ENCODE measurements around the gene SLC7A14.

SLC7A14 gene

DNA sequence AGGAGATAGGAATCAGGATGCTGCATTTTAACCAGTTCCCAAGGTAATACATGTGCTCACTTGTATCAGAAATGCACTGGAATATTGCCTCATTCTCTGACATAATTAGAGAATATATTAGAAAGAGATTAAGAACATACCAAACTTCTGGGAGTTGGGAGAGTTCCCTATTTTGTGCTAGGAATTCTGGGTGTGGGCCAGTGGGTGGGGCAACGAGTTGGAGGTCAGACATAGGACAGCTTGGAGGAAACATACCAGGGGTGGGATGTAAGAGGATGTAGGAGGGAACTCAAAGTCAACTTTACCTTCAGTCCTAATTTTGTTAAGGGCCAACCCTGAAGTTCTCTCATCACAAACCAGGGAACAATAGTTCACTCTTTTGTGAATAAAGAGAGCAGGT is 83.6 kb downstream of the SLC7A14 start:
- no peak overlapping the region for H3K27ac ChIP-seq
- no peak for DNase-seq (ENCODE audit: low read depth, low spot score)

DNA sequence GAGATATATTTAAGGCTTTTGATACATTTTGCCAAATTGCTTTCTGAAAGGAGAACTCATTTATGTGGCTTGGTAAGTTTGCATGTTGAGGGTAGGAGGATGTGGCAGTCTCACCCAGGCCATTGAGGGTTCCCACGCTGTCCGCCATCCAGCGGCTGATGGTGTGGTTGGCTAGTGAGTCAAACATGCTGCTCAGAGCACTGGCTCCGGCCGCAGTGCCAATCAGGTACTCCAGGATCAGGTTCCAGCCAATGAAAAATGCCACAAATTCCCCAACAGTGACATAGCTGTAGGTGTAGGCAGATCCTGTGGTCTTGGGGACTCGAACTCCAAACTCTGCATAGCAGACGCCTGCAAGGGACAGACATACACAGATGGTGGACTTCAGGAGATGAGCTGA is 84.9 kb downstream of the SLC7A14 start:
- DNase-seq (ENCODE audit: low read depth, low spot score), result no peak
- no peak overlapping the region for H3K27ac ChIP-seq

DNA sequence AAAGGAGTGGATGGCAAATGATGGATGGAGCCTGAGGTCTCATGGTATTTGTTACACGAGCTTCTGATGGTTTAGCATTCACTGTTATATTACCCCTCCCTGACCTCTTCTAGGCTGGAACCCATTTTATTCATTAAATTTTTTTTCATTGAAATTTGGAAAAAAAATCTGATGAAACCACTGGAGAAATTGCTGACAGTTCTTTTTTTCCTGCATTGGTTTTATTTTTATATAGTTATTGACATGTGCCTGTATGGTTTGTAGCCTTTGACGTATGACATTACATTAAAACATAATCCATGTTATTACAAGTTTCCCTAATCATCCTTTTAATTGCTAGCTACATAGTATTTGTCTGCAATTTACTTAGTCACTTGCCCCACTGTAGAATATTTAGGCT is 85.4 kb downstream of the SLC7A14 start:
- H3K27ac ChIP-seq, result no peak overlapping the region
- no peak for DNase-seq (ENCODE audit: low read depth, low spot score)

DNA sequence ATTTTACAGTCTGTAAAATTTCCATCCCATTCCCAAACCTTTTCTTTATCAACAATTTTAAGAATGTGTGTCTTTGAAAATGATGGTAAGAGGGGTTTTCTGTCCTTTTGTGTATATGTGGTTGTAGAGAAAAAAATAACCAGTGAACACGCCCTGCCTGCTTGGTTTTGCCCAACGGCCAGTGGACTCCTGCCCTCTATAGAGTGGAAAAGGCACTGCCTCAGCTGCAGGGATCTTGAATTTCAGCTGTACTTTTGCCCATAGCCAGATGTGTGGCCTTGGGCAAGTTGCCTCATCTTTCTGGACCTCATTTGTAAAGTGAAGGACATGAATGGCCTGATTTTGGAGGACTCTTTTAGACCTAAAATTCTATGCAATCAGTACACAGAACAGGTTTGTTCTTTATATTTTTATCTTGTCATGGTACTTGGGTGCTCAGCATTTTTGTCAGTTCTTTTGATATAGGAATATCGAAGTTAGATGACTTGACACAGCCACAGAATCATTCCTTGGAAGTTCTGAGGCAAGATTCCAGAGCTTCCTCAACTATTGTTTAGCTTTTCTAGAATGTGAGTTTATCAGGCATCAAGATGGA is 86.2 kb downstream of the SLC7A14 start:
- DNase-seq (ENCODE audit: low read depth, low spot score), result no peak
- H3K27ac ChIP-seq, result no peak overlapping the region

DNA sequence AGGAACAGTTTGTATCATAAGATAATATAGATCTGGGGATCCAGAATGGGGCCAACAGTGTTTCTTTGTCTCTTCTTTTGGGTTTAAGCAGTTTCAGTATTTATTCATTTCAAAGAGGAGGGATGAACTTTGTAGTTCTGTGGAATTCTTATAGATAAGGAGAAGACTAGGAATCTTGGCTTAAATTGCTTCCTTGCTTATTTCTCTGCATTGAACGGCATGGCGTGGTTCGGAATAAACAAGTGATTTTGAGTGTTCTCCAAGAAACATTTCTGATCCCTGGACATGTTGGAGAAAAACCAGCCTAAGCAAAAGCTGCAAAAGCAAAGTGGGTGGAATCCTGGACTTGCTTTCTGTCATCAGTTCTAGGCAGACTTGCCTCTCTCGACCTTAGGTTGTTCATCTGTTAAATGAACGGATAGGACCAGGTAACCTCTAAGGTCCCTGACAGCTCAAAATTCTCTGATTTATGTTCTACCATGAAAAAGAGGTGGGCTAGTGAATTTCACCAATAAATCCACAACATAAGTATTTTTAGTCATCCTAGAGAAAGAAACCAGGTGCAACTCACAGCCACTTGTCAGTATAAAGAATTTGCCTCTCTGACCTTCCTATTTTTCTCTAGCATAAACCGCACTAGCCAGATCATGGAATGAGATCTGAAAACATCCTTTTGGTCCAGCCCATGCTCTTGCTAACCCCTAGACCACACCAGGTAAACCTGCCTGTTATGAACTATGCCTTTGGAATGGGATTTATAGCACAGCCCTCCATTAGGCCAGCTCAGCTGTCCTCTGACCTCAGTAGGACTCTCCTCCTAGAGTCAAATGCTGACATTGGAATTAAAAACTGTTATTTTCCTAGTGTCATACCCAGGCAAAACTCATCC is 88.4 kb downstream of the SLC7A14 start:
- H3K27ac ChIP-seq, result no peak overlapping the region
- DNase-seq (ENCODE audit: low read depth, low spot score), result no peak

DNA sequence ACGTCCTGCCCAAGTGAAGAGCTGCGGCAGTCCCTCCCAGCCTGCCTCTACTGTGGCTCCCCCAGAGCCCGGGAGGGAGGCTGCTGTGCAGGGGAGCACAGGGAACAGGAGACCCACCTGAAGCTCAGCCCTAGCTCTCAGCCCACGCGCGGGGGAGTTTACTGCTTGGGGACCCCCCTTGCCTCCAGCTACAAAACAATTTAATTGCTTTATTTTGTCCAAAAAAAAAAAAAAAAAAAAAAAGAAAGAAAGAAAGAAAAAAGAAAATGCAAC is 89.1 kb downstream of the SLC7A14 start:
- no peak overlapping the region for H3K27ac ChIP-seq
- no peak for DNase-seq (ENCODE audit: low read depth, low spot score)

DNA sequence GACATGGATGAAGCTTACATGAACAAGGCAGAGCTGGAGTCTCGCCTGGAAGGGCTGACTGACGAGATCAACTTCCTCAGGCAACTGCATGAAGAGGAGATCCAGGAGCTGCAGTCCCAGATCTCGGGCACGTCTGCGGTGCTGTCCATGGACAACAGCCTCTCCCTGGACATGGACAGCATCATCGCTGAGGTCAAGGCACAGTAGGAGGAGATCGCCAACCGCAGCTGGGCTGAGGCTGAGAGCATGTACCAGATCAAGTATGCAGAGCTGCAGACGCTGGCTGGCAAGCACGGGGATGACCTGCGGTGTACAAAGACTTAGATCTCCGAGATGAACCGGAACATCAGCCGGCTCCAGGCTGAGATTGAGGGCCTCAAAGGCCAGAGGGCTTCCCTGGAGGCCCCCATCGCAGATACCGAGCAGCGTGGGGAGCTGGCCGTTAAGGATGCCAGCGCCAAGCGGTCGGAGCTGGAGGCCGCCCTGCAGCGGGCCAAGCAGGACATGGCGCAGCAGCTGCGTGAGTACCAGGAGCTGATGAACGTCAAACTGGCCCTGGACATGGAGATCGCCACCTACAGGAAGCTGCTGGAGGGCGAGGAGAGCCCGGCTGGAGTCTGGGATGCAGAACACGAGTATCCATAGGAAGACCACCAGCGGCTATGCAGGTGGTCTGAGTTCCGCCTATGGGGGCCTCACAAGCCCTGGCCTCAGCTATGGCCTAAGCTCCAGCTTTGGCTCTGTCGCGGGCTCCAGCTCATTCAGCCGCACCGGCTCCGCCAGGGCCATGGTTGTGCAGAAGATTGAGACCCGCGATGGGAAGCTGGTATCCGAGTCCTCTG is 89.6 kb downstream of the SLC7A14 start:
- H3K27ac ChIP-seq, result no peak overlapping the region
- DNase-seq (ENCODE audit: low read depth, low spot score), result no peak

DNA sequence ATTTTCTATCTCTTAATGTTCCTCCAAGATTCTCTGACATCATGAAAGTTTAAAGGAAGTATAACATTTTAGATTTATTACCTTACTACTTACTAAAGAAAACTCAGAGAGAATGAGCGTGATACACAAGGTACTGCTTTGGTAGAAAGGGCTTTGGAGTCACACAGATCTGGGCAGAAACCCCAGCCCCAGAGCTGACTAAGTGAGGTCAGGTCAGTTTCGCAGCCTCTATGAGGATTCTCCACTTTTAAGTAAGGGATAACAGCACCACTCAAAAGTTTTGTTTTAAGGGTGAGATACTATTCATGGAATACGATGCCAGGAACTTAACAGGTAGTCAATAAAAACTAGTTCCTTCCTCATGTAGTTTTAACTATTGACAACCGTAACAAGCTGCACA is 91.1 kb downstream of the SLC7A14 start:
- DNase-seq (ENCODE audit: low read depth, low spot score), result no peak
- no peak overlapping the region for H3K27ac ChIP-seq

DNA sequence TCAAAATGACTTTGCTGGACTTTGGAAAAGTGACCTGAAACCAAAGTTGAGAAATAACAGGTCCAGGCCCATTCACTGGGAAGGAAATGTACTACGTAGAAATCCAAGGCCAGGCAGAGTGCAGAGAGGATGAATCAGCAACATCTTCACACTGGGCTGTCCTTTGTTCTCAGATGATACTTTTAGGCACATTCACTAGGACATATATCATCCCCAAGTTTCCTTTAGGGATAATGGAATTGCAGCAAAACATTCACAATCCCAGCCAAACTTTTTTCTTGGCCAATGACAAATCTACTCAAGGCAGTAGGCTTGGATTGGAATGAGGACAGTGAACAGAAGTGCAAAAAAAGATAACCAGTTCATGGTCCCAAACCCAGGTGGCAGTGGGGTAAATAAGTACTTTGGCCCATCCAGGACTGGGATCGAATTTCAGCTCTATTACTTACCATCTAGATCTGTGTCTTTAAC is 92.1 kb downstream of the SLC7A14 start:
- no peak for DNase-seq (ENCODE audit: low read depth, low spot score)
- H3K27ac ChIP-seq, result no peak overlapping the region

DNA sequence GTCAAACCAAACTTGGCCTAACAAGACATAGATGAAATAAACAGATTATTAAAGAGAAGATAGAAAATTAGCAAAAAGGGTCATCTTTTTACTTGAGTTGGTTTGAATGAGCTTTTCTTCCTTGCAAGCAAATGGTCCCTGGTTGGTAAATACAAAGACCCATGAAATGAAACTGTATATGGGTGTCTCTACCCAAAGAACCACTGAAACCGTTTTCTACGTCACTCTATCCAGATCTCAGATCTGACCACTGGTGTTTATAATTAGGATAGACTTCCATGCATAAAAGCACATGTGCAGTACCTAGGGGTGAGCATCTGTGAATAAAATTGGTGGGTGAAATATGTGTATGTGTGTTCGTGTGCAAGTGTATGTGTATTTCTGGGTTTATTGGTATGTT is 94.0 kb downstream of the SLC7A14 start:
- no peak for DNase-seq (ENCODE audit: low read depth, low spot score)
- H3K27ac ChIP-seq, result no peak overlapping the region

DNA sequence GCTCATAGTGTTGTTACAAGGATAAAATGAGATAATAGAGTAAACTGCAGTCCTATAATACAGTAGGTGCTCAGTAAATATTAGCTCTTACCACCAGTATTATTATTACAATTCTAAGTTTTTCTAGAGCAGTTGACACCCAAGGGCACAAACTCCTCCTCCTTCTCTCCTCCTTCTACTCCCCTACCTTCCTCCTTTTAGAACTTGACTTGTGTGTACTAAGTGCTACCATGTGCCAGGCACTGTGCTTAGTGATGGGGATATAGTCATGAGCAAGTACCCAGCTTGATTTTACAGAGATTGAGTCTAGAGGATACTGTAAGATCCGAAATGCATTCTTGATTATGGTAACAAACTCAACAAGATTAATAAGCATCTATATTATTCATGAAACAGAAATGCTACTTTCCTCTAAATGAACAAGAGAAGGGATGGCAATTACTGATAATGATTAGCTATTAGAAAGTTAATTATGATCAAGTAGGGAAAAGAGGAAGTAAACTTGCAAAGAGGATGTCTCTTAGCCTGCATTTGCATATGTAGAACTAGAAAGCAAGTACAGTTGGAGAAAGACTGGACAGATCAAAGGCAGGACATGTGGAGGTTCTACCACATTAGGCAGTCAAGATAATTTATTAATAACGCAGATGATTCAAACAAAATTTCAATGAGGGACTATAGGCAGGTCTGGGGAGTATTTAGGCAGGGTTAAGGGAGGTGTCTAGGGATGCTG is 94.9 kb downstream of the SLC7A14 start:
- no peak for DNase-seq (ENCODE audit: low read depth, low spot score)
- no peak overlapping the region for H3K27ac ChIP-seq

DNA sequence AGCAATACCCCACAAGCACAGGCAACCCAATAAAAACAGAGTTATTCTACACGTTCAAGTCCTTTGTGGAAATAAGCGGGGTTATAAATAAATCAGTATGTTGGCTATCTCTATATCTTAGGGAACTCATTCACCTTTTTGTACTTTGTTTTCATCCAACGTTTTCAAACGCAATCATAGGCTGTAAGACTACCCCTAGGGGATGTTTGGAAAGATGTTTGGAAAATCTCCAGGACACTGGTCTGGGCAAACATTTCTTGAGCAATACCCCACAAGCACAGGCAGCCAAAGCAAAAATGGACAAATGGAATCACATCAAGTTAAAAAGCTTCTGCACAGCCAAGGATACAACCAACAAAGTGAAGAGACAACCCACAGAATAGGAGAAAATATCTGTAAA is 97.1 kb downstream of the SLC7A14 start:
- no peak overlapping the region for H3K27ac ChIP-seq
- peak; percentile 31 for DNase-seq (ENCODE audit: low read depth, low spot score)

DNA sequence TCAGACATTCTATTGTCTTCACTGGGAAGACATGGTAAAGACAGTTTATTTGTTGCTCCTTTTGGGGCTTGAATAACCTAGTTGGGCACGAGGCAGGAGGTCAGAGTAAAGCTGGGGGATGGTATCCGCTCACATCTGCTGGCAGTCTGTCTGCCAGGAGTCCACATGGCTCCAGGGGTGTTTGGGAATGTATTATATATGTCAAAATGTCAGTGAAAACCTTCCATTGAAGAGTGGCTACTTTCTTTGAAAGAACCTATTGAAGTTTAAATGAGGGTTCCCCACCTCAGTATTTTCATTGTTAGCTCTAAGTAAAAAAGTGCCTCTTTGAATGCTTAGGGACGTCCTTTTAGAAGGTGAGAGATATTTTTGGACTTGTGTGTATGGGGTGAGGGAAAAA is 98.8 kb downstream of the SLC7A14 start:
- H3K27ac ChIP-seq, result no peak overlapping the region
- no peak for DNase-seq (ENCODE audit: low read depth, low spot score)

DNA sequence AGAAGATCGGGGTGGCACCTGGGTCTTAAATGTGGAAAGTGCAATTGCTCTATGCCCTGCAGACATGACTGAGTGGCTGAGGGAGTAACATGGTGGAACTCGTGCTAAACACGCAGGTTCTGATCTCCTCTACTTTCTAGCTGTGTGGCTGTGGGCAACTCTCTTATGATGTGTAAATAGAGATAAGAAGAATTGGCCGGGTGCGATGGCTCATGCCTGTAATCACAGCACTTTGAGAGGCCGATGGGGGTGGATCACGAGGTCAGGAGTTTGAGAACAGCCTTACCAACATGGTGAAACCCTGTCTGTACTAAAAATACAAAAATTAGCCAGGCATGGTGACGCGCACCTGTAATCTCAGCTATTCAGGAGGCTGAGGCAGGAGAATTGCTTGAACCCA is 99.5 kb downstream of the SLC7A14 start:
- no peak for DNase-seq (ENCODE audit: low read depth, low spot score)
- H3K27ac ChIP-seq, result no peak overlapping the region

DNA sequence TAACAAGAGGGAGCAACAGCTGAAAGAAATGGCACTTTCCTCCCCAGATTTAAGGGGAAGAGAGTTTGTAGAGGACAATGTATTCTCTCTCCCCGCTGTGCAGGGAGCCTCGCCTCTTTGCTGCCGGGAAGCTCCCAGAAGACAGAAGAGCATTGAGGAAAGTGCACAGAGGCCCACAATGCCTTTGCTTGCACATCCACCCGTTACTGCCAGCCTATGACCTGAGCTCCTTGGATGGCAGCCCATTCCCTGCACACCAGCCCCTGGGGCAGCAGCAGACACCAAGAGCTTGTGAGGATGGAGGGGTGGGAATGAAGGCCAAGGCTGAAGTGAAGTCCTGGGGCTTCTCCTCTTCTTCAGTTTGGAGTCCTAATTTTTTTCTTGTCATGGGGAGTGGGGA is 100.2 kb downstream of the SLC7A14 start:
- H3K27ac ChIP-seq, result no peak overlapping the region
- DNase-seq (ENCODE audit: low read depth, low spot score), result no peak

DNA sequence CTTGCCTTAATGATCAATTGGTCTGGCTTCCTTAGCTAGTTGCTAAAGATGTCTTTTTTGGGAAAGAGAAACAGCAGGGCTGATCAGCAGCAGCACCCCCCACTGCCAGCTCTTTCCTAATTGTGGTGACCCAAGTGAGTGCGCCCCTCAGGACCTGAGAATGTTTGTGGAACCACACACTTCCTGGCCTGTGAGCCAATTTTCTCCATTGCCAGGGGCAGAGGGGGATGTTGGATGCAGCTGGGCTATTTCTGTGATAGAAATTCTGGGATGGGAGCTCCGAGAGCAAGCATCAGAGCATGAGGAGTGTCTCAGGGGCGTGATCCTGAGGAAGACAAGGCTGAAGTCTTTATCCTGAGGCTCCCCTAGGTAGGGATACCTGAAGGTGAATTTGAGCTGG is 100.6 kb downstream of the SLC7A14 start:
- no peak overlapping the region for H3K27ac ChIP-seq
- no peak for DNase-seq (ENCODE audit: low read depth, low spot score)

DNA sequence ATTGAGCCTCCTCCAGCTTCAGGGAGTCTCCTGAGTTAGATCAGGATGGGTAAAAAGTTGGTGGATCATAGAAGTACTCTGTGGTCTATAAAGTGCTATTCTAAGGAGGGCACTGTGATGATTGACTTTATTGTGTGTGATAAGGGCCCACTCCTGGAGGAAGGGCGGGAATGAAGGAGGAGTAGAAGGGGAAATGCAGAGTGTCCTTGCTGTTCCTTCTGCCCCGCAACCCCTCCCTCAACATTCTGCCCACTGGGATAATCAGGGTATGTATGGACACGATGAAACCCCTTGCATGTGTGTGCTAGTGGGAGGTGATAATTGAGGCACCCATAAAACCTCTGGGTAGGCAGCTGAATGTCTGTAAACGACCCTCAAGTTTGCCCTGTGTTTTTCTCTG is 101.0 kb downstream of the SLC7A14 start:
- no peak overlapping the region for H3K27ac ChIP-seq
- no peak for DNase-seq (ENCODE audit: low read depth, low spot score)

DNA sequence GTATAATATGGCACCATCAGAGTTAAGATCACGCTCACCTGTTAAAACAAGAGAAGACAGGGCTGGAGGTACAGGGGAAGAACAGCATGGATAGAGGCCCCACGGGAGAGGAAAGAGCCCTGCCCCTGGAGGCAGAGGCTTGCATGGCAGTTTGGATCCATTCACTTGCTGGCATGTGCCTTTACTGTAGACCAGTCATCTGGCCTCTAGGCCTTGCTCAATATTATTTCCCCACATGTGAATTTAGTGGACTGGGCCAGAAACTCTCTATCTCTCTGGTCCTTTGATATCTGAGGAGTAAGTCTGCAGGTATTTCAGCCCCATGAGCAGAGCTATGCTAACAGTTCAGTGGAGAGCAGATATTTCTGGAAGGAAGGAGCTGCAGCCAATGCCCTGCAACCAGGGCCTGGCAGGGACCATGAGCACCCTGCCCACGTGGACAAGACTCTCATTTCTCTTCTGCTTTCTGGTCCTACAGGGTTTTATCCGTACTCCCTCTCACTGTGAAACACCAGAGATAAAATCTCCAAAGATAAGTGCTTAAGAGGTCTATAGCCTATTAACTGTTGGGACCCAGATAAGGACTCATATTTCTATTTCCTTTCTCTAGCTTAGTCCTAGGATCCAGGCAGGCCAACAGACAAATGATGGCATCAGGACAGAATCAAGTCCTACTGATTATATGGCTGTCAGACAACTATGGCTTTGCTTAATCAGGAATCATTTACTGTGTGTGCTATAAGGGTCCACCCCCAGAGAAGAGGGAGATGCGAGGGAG is 102.2 kb downstream of the SLC7A14 start:
- H3K27ac ChIP-seq, result no peak overlapping the region
- no peak for DNase-seq (ENCODE audit: low read depth, low spot score)

DNA sequence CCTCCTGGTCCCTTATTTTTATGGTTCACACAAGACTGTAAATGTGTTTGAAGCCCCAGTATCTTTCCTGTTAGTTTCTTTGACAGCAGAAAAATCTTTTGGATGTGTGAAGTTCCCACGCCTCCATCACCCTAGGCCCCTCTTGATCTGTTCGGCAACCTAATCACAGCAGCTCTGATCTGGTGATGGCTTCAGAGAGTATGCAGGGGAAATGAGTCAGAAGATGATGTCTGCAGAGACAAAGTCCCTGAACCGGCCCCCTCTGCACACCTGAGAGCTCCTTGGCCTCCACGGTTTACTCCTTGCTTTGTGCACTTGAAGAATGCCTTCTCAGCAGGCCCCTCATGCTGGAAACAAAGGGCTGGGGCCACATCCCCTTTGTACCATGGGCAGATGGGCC is 103.7 kb downstream of the SLC7A14 start:
- no peak overlapping the region for H3K27ac ChIP-seq
- DNase-seq (ENCODE audit: low read depth, low spot score), result no peak

DNA sequence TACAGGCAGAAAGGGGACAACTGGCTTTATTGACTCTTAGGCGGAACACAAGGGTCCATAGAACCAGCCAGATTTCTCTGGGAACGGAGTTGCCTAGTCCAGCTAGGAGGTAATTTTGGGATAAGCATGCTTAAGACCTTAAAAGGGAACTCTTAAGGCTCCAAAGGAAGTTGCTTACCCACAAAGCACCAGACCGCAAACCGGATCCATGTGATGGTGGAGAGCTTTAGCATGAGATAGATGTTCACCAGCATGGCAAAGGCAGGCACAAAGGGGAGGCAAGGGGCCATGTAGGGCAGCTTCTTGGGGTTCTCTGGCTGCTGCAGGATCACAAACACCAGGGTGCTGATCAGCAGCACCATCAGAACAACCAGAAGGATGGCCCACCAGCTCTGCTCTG is 105.8 kb downstream of the SLC7A14 start:
- no peak overlapping the region for H3K27ac ChIP-seq
- DNase-seq (ENCODE audit: low read depth, low spot score), result no peak

Data from epithelial cell of prostate (primary cell).